Endothelial cell of umbilical vein (primary cell): ENCODE data around the gene SLC38A1.

Experiments
- EZH2 ChIP-seq: IDR thresholded peaks from 2 replicates; pipeline ENCODE4 v1.6.1; 2012; ENCODE audit warnings: borderline replicate concordance, low read depth, mild to moderate bottlenecking, moderate library complexity, low read length, inconsistent platforms; ENCODE audit not compliant: severe bottlenecking
- MAX ChIP-seq: IDR thresholded peaks from 2 replicates; pipeline ENCODE4 v1.6.1; 2011; ENCODE audit not compliant: insufficient read depth, insufficient read length
- MYC ChIP-seq: IDR thresholded peaks from one replicate; pipeline ENCODE4 v1.6.1; 2011; ENCODE audit warnings: mild to moderate bottlenecking, low read depth, low read length
- POLR2AphosphoS5 ChIP-seq: IDR thresholded peaks from 2 replicates; pipeline ENCODE4 v1.6.1; 2012; ENCODE audit warnings: low read depth, mild to moderate bottlenecking, control low read depth, low read length, moderate library complexity; ENCODE audit not compliant: insufficient read depth
- TF ChIP-seq, protein P1 (sequence below), 2 donors: IDR thresholded peaks; 1 replicate in 1 of 2; 2 replicates in 1 of 2; pipeline ENCODE4 v1.5.1; 2011; ENCODE audit warnings: low read length in 2 of 2, mild to moderate bottlenecking in 2 of 2, moderate library complexity in 2 of 2, control low read depth in 1 of 2, inconsistent platforms in 1 of 2, low read depth in 1 of 2; ENCODE audit not compliant: insufficient read depth in 1 of 2; ENCODE audit errors: extremely low read depth in 1 of 2

- no peak for TF ChIP-seq POLR2AphosphoS5
- TF ChIP-seq, protein P1, sequence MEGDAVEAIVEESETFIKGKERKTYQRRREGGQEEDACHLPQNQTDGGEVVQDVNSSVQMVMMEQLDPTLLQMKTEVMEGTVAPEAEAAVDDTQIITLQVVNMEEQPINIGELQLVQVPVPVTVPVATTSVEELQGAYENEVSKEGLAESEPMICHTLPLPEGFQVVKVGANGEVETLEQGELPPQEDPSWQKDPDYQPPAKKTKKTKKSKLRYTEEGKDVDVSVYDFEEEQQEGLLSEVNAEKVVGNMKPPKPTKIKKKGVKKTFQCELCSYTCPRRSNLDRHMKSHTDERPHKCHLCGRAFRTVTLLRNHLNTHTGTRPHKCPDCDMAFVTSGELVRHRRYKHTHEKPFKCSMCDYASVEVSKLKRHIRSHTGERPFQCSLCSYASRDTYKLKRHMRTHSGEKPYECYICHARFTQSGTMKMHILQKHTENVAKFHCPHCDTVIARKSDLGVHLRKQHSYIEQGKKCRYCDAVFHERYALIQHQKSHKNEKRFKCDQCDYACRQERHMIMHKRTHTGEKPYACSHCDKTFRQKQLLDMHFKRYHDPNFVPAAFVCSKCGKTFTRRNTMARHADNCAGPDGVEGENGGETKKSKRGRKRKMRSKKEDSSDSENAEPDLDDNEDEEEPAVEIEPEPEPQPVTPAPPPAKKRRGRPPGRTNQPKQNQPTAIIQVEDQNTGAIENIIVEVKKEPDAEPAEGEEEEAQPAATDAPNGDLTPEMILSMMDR (IDR thresholded peaks at IDR 0.05; ENCODE audit: extremely low read depth in 1 of 2, insufficient read depth in 1 of 2, low read depth in 1 of 2, low read length in 2 of 2), result no peak
- TF ChIP-seq EZH2, result no peak
- TF ChIP-seq MYC, result no peak
- TF ChIP-seq MAX, result no peak
These were observed 7.8 kb downstream of the SLC38A1 start for GRCh38 chr12:46260913-46261476.
